HUDEP-2 (cell line): ENCODE measurements around the gene SLC6A14.

ENCODE experiments used
- DNase-seq, 76 experiments: peaks; one replicate each; lab custom pipeline; 2025; ENCODE audit not compliant: unreplicated experiment in 76 of 76; lab: John Stamatoyannopoulos, UW

The SLC6A14 gene

GRCh38 chrX:116436358-116436816 is at the start of gene SLC6A14:
Gene SLC6A14, plus strand, starts transcription at chrX:116436606. Its CDS starts 104 bp downstream, at chrX:116436710.
- DNase-seq: no peak

GRCh38 chrX:116395752-116396151 is 40.7 kb upstream of the SLC6A14 start:
- no peak for DNase-seq

- DNase-seq: no peak
Measured at GRCh38 chrX:116399681-116400080, 36.7 kb upstream of the SLC6A14 start.

GRCh38 chrX:116409219-116409618 is 27.2 kb upstream of the SLC6A14 start:
- DNase-seq: no peak

GRCh38 chrX:116413273-116413672 is 23.1 kb upstream of the SLC6A14 start:
- no peak for DNase-seq

GRCh38 chrX:116417214-116417613 is 19.2 kb upstream of the SLC6A14 start:
- DNase-seq: no peak

- DNase-seq: no peak
Measured at GRCh38 chrX:116417968-116418367, 18.4 kb upstream of the SLC6A14 start.

GRCh38 chrX:116427978-116428377 is 8.4 kb upstream of the SLC6A14 start:
- no peak for DNase-seq

- DNase-seq: no peak
Measured at GRCh38 chrX:116435597-116435996, 809 bp upstream of the SLC6A14 start.

- DNase-seq: no peak
Measured at GRCh38 chrX:116449156-116449555, 12.8 kb downstream of the SLC6A14 start.

- DNase-seq: no peak
Measured at GRCh38 chrX:116462822-116463221, 26.4 kb downstream of the SLC6A14 start, which contains the start of gene CT83. Gene CT83, minus strand, starts transcription at chrX:116462976. Its CDS starts 120 bp downstream, at chrX:116462856.

GRCh38 chrX:116480059-116480458 is 43.7 kb downstream of the SLC6A14 start:
- DNase-seq: no peak

GRCh38 chrX:116490104-116490503 is 53.7 kb downstream of the SLC6A14 start:
- peak in 4 of 76 experiments; percentile 0 to 8 (median 0) for DNase-seq

GRCh38 chrX:116493271-116493670 is 56.9 kb downstream of the SLC6A14 start:
- no peak for DNase-seq

GRCh38 chrX:116499780-116500179 is 63.4 kb downstream of the SLC6A14 start:
- peak in 12 of 76 experiments; percentile 0 to 24 (median 4) for DNase-seq
